ENCODE data around the gene PKIG.

PKIG gene

DNA sequence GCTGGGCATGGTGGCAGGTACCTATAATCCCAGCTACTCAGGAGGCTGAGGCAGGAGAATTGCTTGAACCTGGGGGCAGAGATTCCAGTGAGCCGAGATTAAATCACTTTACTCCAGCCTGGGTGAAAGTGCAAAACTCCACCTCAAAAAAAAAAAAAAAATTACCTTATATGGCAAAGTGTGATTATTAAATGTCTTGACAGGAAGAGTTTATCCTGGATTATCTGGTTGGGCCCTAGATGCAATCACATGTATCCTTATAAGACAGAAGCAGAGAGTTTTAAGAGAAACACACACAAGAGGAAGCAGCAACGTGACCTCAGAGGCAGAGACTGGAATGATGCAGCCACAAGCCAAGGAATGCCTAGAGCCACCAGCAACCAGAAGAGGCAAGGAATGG is 58.1 kb downstream of the PKIG start:
- H3K36me3 ChIP-seq (ENCODE audit: low read length) = no peaks in the 10 kb centered on the region
- no peak overlapping the region for H3K4me2 ChIP-seq (ENCODE audit: low read depth, low read length, poor library complexity, severe bottlenecking)
- no peaks in the 10 kb centered on the region for H4K20me1 ChIP-seq (ENCODE audit: low read depth, low read length)
- H3K9me2 ChIP-seq (replicated peaks; ENCODE audit: insufficient read depth, low read length) = no peaks in the 10 kb centered on the region
- no peaks in the 10 kb centered on the region for H3K27me3 ChIP-seq (ENCODE audit: low read length)
- H3K27ac ChIP-seq (ENCODE audit: low read depth, low read length) = no peak overlapping the region; the same call in 1 of the 2 replicates
- H3K4me3 ChIP-seq (ENCODE audit: insufficient read depth, low read length, poor library complexity, severe bottlenecking) = no peak overlapping the region
- H3K9ac ChIP-seq (ENCODE audit: low read length) = no peak overlapping the region
- H3K79me2 ChIP-seq (ENCODE audit: insufficient read depth, low read length) = peaks cover 14% of the 10 kb centered on the region; the same call in 1 of the 2 replicates
- TF ChIP-seq, protein P1, sequence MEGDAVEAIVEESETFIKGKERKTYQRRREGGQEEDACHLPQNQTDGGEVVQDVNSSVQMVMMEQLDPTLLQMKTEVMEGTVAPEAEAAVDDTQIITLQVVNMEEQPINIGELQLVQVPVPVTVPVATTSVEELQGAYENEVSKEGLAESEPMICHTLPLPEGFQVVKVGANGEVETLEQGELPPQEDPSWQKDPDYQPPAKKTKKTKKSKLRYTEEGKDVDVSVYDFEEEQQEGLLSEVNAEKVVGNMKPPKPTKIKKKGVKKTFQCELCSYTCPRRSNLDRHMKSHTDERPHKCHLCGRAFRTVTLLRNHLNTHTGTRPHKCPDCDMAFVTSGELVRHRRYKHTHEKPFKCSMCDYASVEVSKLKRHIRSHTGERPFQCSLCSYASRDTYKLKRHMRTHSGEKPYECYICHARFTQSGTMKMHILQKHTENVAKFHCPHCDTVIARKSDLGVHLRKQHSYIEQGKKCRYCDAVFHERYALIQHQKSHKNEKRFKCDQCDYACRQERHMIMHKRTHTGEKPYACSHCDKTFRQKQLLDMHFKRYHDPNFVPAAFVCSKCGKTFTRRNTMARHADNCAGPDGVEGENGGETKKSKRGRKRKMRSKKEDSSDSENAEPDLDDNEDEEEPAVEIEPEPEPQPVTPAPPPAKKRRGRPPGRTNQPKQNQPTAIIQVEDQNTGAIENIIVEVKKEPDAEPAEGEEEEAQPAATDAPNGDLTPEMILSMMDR (IDR thresholded peaks at IDR 0.05; ENCODE audit: insufficient read depth, low read length, poor library complexity, severe bottlenecking) = no peak
- no peak for TF ChIP-seq EZH2phosphoT487 (conservative IDR thresholded peaks at IDR 0.05; ENCODE audit: low read length)
- peaks cover 6% of the 10 kb centered on the region for H3F3A ChIP-seq (ENCODE audit: insufficient read depth)
- no peak overlapping the region for H2AFZ ChIP-seq (ENCODE audit: low read depth, low read length, severe bottlenecking)
- H3K9me3 ChIP-seq (ENCODE audit: insufficient read depth, low read length) = no peaks in the 10 kb centered on the region

DNA sequence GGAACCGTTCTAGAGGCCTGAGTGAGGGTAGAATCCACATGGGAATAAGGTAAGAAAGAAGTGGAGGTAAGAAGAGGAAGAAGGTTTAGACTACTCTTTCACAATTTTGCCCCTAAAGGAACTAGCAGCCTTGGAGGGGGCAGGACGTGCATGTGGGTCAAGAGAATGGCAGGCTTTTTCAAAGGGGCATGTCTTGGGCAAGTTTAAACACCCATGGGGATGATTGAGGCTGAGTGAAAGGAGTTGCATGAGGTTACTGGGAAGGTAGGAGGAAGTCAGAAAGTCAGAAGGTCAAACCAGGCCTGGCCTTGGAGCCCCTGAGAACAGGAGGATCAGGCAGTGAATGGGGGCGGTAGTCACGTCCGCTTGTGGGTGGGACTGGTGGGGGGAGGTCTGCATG is 58.9 kb downstream of the PKIG start:
- Histone ChIP-seq H3K36me3 (ENCODE audit: low read length) (no peaks in the 10 kb centered on the region), H3K9me2 (replicated peaks; ENCODE audit: insufficient read depth, low read length) (no peaks in the 10 kb centered on the region), H3F3A (ENCODE audit: insufficient read depth) (peaks cover 14% of the 10 kb centered on the region), H3K9ac (ENCODE audit: low read length) (no peak overlapping the region), H3K4me3 (ENCODE audit: insufficient read depth, low read length, poor library complexity, severe bottlenecking) (no peak overlapping the region), H3K27me3 (ENCODE audit: low read length) (no peaks in the 10 kb centered on the region), H3K27ac (ENCODE audit: low read depth, low read length) (peak overlapping the region; percentile 21; the same call in 1 of the 2 replicates), H3K79me2 (ENCODE audit: insufficient read depth, low read length) (peaks cover 14% of the 10 kb centered on the region; the same call in 1 of the 2 replicates), H4K20me1 (ENCODE audit: low read depth, low read length) (no peaks in the 10 kb centered on the region), H3K4me2 (ENCODE audit: low read depth, low read length, poor library complexity, severe bottlenecking) (no peak overlapping the region), H2AFZ (ENCODE audit: low read depth, low read length, severe bottlenecking) (no peak overlapping the region), H3K9me3 (ENCODE audit: insufficient read depth, low read length) (no peaks in the 10 kb centered on the region)
- no peak for TF ChIP-seq EZH2phosphoT487 (conservative IDR thresholded peaks at IDR 0.05; ENCODE audit: low read length)
- TF ChIP-seq, protein P1 (IDR thresholded peaks at IDR 0.05; ENCODE audit: insufficient read depth, low read length, poor library complexity, severe bottlenecking) = no peak

DNA sequence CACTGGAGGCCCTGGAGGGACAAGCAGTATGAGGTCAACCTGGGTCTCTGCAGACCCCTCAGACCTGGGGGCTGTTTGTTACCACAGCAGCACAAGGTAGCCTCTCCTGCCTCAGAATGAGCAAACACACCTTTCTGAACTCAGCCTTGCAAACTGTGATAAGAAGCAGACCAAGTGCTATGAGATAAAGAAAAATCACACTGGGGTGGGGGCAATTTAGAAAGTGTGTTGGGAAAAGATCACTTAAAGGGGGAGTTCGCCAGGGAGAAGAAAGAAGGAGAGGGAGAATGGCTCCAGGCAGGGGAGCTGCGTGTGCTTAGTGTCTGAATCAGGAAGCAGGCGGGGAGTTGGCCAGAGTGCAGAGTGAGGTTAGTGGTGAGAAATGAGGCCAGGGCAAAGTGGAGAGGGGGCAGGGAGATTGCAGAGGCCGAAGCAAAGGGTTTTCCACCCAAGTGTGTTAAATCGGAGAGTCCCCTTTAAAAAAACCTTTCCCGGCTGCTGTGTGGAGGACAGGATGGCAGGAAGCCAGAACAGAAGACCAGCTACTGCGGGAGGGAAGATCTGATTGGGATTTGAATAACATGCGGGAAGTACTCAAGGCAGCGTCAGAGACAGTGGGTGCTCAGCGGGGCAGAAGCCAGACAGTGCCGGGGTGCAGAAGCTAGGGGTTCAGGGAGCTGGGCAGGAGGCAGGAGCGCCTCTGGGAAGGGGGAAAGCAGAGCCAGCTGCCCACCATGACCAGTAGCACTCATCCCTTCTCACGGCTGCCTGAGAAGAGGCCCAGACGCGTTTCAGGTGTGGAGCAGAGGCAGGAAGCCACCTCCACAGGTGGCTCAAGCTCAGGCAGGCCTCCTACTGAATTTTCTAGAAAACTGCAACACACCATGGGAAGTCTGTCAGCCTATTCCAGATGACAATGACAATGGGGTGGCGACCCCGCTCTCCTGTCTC is 60.1 kb downstream of the PKIG start:
- peak overlapping the region; percentile 36 for H2AFZ ChIP-seq (ENCODE audit: low read depth, low read length, severe bottlenecking)
- peaks cover 22% of the 10 kb centered on the region for H3F3A ChIP-seq (ENCODE audit: insufficient read depth)
- H3K36me3 ChIP-seq (ENCODE audit: low read length) = no peaks in the 10 kb centered on the region
- H3K4me3 ChIP-seq (ENCODE audit: insufficient read depth, low read length, poor library complexity, severe bottlenecking) = no peak overlapping the region
- peak overlapping the region; percentile 36 for H3K9ac ChIP-seq (ENCODE audit: low read length)
- H3K79me2 ChIP-seq (ENCODE audit: insufficient read depth, low read length) = peaks cover 14% of the 10 kb centered on the region; the same call in 1 of the 2 replicates
- TF ChIP-seq, protein P1 (IDR thresholded peaks at IDR 0.05; ENCODE audit: insufficient read depth, low read length, poor library complexity, severe bottlenecking) = no peak
- TF ChIP-seq EZH2phosphoT487 (conservative IDR thresholded peaks at IDR 0.05; ENCODE audit: low read length) = no peak
- no peaks in the 10 kb centered on the region for H3K9me3 ChIP-seq (ENCODE audit: insufficient read depth, low read length)
- no peaks in the 10 kb centered on the region for H4K20me1 ChIP-seq (ENCODE audit: low read depth, low read length)
- H3K4me2 ChIP-seq (ENCODE audit: low read depth, low read length, poor library complexity, severe bottlenecking) = peak overlapping the region; percentile 46
- no peaks in the 10 kb centered on the region for H3K27me3 ChIP-seq (ENCODE audit: low read length)
- peak overlapping the region; percentile 93 for H3K27ac ChIP-seq (ENCODE audit: low read depth, low read length)
- H3K9me2 ChIP-seq (replicated peaks; ENCODE audit: insufficient read depth, low read length) = no peaks in the 10 kb centered on the region
